HepG2 (cell line): Measurements from ENCODE around the gene BTG2. TPM values are rescaled to one million over a fixed set of nuclear protein-coding genes. Genes with fewer than 3 reads are reported as not detected.

ENCODE experiments used
- AGO2 ChIP-seq: fragments of 200-400 bp; formaldehyde crosslinking; optimal IDR thresholded peaks from 2 replicates; pipeline ENCODE3; 2017; ENCODE audit warnings: mild to moderate bottlenecking, low read depth, low read length, moderate library complexity
- DPF2 ChIP-seq: sonication (generic); formaldehyde crosslinking; IDR thresholded peaks from 2 replicates; pipeline ENCODE4 v1.4.0; 2020; ENCODE audit warnings: mild to moderate bottlenecking, low read depth, missing genetic modification reagents, borderline replicate concordance
- EEA1 ChIP-seq: sonication (generic); formaldehyde crosslinking; IDR thresholded peaks from 2 replicates; pipeline ENCODE4 v1.5.1; 2020; ENCODE audit warnings: mild to moderate bottlenecking, missing genetic modification reagents, borderline replicate concordance
- ELF4 ChIP-seq: sonication (generic); formaldehyde crosslinking; IDR thresholded peaks from 2 replicates; pipeline ENCODE4 v1.5.0; 2020; ENCODE audit warnings: missing genetic modification reagents, mild to moderate bottlenecking, moderate library complexity, borderline replicate concordance
- EP300 ChIP-seq, 3 experiments: sonication (generic) in 1 of 3; formaldehyde crosslinking in 1 of 3; IDR thresholded peaks; 2 replicates each; pipeline versions ENCODE4 v1.5.1 to v1.6.1; 2011 to 2020; ENCODE audit warnings: low read depth in 2 of 3, low read length in 2 of 3, borderline replicate concordance in 1 of 3, improper control_type of control experiment in 1 of 3, mild to moderate bottlenecking in 1 of 3, missing genetic modification reagents in 1 of 3, moderate library complexity in 1 of 3
- HNRNPUL1 ChIP-seq: fragments of 200-400 bp; formaldehyde crosslinking; IDR thresholded peaks from 2 replicates; pipeline ENCODE4 v1.6.1; 2017; ENCODE audit warnings: low read depth, mild to moderate bottlenecking, low read length, moderate library complexity
- MEIS1 ChIP-seq: sonication (generic); formaldehyde crosslinking; IDR thresholded peaks from 2 replicates; pipeline ENCODE4 v1.9.0; 2021; ENCODE audit warnings: mild to moderate bottlenecking, missing genetic modification reagents, moderate library complexity, borderline replicate concordance
- MTA1 ChIP-seq: sonication (generic); formaldehyde crosslinking; IDR thresholded peaks from 2 replicates; pipeline ENCODE4 v1.4.0; 2020; ENCODE audit warnings: missing genetic modification reagents, mild to moderate bottlenecking, borderline replicate concordance
- MTA3 ChIP-seq: sonication (generic); formaldehyde crosslinking; IDR thresholded peaks from 2 replicates; pipeline ENCODE4 v1.4.0; 2020; ENCODE audit warnings: missing genetic modification reagents
- MTF2 ChIP-seq: sonication (generic); formaldehyde crosslinking; IDR thresholded peaks from 2 replicates; pipeline ENCODE4 v1.5.0; 2020; ENCODE audit warnings: missing genetic modification reagents, borderline replicate concordance
- NFRKB ChIP-seq: fragments of 450-650 bp; IDR thresholded peaks from 2 replicates; pipeline ENCODE4 v1.6.1; 2017
- PAX8 ChIP-seq: sonication (generic); formaldehyde crosslinking; IDR thresholded peaks from 2 replicates; pipeline ENCODE4 v1.8.0; 2022; ENCODE audit warnings: mild to moderate bottlenecking, missing genetic modification reagents, borderline replicate concordance
- POGZ ChIP-seq: sonication (generic); formaldehyde crosslinking; IDR thresholded peaks from 2 replicates; pipeline ENCODE4 v1.4.0; 2020; ENCODE audit warnings: mild to moderate bottlenecking, missing genetic modification reagents
- RELA ChIP-seq: sonication (generic); formaldehyde crosslinking; IDR thresholded peaks from 2 replicates; pipeline ENCODE4 v1.4.0; 2020; ENCODE audit warnings: missing genetic modification reagents
- RNF2 ChIP-seq: fragments of 450-650 bp; conservative IDR thresholded peaks from 2 replicates; pipeline ENCODE4 v1.6.1; 2016; ENCODE audit warnings: low read depth
- SNAPC2 ChIP-seq: sonication (generic); formaldehyde crosslinking; IDR thresholded peaks from 2 replicates; pipeline ENCODE4 v1.8.1; 2022; ENCODE audit warnings: mild to moderate bottlenecking, missing genetic modification reagents
- TEAD3 ChIP-seq: optimal IDR thresholded peaks from 2 replicates; pipeline ENCODE3; 2016; ENCODE audit warnings: borderline replicate concordance
- TMF1 ChIP-seq: sonication (generic); formaldehyde crosslinking; IDR thresholded peaks from 2 replicates; pipeline ENCODE4 v1.8.1; 2022; ENCODE audit warnings: low read depth, missing genetic modification reagents
- ZNF225 ChIP-seq: sonication (generic); formaldehyde crosslinking; IDR thresholded peaks from 2 replicates; pipeline ENCODE4 v1.4.0; 2020; ENCODE audit warnings: mild to moderate bottlenecking, missing genetic modification reagents
- ZNF367 ChIP-seq: sonication (generic); formaldehyde crosslinking; IDR thresholded peaks from 2 replicates; pipeline ENCODE4 v1.4.0; 2020; ENCODE audit warnings: missing genetic modification reagents, borderline replicate concordance
- ZNF563 ChIP-seq: sonication (generic); formaldehyde crosslinking; IDR thresholded peaks from 2 replicates; pipeline ENCODE4 v1.8.0; 2022; ENCODE audit warnings: mild to moderate bottlenecking, moderate library complexity, missing genetic modification reagents
- ZSCAN31 ChIP-seq: sonication (generic); formaldehyde crosslinking; IDR thresholded peaks from 2 replicates; pipeline ENCODE4 v1.5.0; 2020; ENCODE audit warnings: low read depth, mild to moderate bottlenecking, missing genetic modification reagents
- polyA plus RNA-seq, 8 experiments: library from polyadenylated mRNA; depleted of rRNA in 3 of 8; stranded (reverse) in 7 of 8; unstranded in 1 of 8; fragments of >200 nt; fragmentation: Illumina TruSeq in 4 of 8; extraction: Trizol in 4 of 8; gene quantifications; 2 replicates each; pipeline versions ENCODE4 v1.2.1 to v1.2.3, GENCODE V29; 2011 to 2016; ENCODE audit warnings: low read depth in 4 of 8, missing spikeins in 1 of 8, mixed read lengths in 1 of 8; ENCODE audit not compliant: insufficient read depth in 1 of 8
- total RNA-seq, 5 experiments: library from RNA; depleted of rRNA; stranded (reverse); fragments of >200 nt; fragmentation: Illumina TruSeq; extraction: Trizol; gene quantifications; 2 replicates each; pipeline ENCODE4 v1.2.3, GENCODE V29; 2016; ENCODE audit warnings: low read depth in 1 of 5
- TF ChIP-seq, protein P1 (sequence below): sonication (generic); formaldehyde crosslinking; IDR thresholded peaks from 2 replicates; pipeline ENCODE4 v1.4.0; 2020; ENCODE audit warnings: missing genetic modification reagents, borderline replicate concordance
- TF ChIP-seq, protein P2 (sequence below): sonication (generic); formaldehyde crosslinking; conservative IDR thresholded peaks from 2 replicates; pipeline ENCODE4 v1.5.0; 2020; ENCODE audit warnings: missing genetic modification reagents
- TF ChIP-seq, protein P3 (sequence below): sonication (generic); formaldehyde crosslinking; IDR thresholded peaks from 2 replicates; pipeline ENCODE4 v1.5.1; 2020; ENCODE audit warnings: missing genetic modification reagents, mild to moderate bottlenecking, borderline replicate concordance

Gene BTG2
- total and polyA plus RNA-seq, 2 of the 13 experiments (the other 11 are each of a cell fraction or from before 2014, with no cell fraction given), result 13.6 to 18.3 TPM

DNA sequence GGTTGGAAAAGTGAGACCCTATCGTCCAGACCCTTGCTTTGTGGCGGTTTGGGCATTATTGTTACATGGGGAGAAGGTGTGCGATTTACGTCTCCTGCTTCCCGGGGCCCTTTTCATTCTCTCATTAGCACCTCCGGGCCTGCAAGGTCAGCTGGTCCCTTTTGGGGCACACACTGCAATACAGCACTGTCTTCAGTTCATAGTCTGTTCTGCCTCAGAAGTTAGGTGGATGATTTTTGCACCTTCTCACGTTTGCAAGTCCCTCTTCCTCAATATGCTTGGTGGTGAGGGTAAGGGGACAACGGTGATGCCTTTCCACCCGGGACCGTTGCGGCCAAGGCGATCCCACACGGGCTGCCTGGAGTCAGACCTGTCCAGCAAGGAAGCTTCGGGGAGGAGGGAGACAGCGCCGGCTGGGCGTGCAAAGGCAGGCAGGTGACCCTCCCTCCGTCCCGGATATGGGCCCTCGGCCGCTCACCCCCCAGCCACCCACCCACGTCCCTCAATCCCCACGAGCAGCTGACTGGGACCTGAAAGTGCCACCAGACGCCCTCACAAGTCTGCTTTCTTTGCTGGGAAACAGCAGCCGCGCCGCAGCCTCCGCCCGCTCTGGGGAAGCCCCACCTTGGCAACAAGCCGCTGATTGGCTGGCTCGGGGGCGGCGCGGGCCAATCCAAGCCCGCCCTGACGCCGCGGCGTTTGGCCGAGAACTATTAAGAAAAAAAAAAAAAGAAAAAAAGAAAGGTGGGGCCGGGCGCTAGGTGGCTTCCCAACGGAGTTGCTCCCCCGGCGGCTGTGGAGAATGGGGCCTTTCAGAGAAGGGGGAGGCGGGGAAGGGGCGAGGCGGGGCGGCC is 21.7 kb downstream of the BTG2 start (continued):
- TF ChIP-seq ELF4 (CRISPR knock-in tag) (no peak), SNAPC2 (CRISPR knock-in tag) (no peak), ZNF367 (CRISPR knock-in tag) (no peak), ZNF225 (no peak), EEA1 (no peak), DPF2 (CRISPR knock-in tag) (no peak), AGO2 (no peak), TMF1 (CRISPR knock-in tag) (no peak), RNF2 (no peak), ZSCAN31 (CRISPR knock-in tag) (no peak), NFRKB (no peak), MTA1 (CRISPR knock-in tag) (no peak), RELA (CRISPR knock-in tag) (no peak), MTA3 (CRISPR knock-in tag) (no peak), POGZ (CRISPR knock-in tag) (peak; percentile 26; the same call in 1 of the 2 replicates), MTF2 (CRISPR knock-in tag) (no peak), ZNF563 (CRISPR knock-in tag) (no peak), HNRNPUL1 (no peak), EP300 (IDR thresholded peaks at IDR 0.05; ENCODE audit: low read depth in 2 of 2, low read length in 2 of 2) (peak in 1 of 2 experiments; percentile 79; a peak in 2 of 4 replicates), EP300 (CRISPR knock-in tag; IDR thresholded peaks at IDR 0.05; ENCODE audit: borderline replicate concordance) (no peak), PAX8 (CRISPR knock-in tag) (no peak), MEIS1 (no peak), TEAD3 (CRISPR knock-in tag) (no peak)
- TF ChIP-seq, protein P1, sequence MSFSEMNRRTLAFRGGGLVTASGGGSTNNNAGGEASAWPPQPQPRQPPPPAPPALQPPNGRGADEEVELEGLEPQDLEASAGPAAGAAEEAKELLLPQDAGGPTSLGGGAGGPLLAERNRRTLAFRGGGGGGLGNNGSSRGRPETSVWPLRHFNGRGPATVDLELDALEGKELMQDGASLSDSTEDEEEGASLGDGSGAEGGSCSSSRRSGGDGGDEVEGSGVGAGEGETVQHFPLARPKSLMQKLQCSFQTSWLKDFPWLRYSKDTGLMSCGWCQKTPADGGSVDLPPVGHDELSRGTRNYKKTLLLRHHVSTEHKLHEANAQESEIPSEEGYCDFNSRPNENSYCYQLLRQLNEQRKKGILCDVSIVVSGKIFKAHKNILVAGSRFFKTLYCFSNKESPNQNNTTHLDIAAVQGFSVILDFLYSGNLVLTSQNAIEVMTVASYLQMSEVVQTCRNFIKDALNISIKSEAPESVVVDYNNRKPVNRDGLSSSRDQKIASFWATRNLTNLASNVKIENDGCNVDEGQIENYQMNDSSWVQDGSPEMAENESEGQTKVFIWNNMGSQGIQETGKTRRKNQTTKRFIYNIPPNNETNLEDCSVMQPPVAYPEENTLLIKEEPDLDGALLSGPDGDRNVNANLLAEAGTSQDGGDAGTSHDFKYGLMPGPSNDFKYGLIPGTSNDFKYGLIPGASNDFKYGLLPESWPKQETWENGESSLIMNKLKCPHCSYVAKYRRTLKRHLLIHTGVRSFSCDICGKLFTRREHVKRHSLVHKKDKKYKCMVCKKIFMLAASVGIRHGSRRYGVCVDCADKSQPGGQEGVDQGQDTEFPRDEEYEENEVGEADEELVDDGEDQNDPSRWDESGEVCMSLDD (CRISPR knock-in tag), result 0 out of 2 replicates have a peak, but pooled peaks have one; percentile 16
- TF ChIP-seq, protein P2, sequence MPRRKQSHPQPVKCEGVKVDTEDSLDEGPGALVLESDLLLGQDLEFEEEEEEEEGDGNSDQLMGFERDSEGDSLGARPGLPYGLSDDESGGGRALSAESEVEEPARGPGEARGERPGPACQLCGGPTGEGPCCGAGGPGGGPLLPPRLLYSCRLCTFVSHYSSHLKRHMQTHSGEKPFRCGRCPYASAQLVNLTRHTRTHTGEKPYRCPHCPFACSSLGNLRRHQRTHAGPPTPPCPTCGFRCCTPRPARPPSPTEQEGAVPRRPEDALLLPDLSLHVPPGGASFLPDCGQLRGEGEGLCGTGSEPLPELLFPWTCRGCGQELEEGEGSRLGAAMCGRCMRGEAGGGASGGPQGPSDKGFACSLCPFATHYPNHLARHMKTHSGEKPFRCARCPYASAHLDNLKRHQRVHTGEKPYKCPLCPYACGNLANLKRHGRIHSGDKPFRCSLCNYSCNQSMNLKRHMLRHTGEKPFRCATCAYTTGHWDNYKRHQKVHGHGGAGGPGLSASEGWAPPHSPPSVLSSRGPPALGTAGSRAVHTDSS (CRISPR knock-in tag), result no peak
- TF ChIP-seq, protein P3, sequence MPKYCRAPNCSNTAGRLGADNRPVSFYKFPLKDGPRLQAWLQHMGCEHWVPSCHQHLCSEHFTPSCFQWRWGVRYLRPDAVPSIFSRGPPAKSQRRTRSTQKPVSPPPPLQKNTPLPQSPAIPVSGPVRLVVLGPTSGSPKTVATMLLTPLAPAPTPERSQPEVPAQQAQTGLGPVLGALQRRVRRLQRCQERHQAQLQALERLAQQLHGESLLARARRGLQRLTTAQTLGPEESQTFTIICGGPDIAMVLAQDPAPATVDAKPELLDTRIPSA, result no peak
